HG03060 (cell line): ENCODE measurements around the gene ELK3.

Experiments used
- ATAC-seq: cut with Tn5 transposase; IDR thresholded peaks from one replicate; pipeline ENCODE4 v1.9.1; 2021; ENCODE audit warnings: low read depth, moderate number of reproducible peaks; ENCODE audit not compliant: unreplicated experiment

Gene ELK3

GRCh38 chr12:96248136-96248931, 54.2 kb downstream of the ELK3 start:
- ATAC-seq = no peak

DNA sequence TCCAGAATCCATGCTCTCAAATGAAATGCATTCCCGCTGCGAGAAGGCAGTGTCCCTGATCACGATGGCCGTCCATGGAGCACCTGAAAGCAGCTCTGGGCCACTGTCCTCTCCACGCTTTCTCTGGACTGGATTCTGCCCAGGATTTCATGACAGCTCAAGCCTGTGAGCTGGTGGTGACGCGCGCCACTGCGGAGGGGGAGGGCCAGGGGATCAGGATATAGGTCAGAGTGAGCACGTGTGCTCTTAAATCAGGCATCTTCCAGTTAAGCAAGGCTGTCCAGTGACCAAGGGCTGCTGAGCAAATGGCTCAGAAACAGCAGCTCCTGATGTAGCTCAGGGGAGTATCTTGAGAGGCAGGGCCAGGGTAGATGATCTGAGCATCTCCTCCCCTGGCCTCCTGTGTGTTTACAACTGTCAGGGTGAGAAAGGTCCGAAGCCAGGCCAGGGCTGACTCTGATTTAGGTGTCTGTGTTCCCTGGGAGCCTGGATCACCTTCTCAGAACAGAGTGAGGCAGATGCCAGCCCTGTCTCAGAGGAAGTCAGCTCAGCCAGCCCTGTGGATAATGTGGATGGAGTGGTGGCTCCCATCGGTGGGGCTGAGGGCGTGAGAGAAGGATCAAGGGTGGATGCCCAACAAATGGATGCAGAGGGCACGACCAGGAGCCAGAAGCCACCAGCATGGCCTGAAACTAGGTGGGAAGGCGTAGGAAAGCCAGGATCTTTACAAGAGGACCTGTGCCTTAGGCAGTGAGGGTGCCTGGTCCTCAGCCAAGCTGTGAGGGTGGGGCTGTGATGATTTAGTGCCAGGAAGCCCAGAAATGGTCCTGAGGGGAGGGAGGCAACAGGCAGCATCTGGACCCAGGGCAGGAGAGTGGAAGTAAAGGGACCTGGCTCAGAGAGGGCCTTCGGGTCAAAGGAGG, 55.3 kb downstream of the ELK3 start:
- ATAC-seq = no peak

DNA sequence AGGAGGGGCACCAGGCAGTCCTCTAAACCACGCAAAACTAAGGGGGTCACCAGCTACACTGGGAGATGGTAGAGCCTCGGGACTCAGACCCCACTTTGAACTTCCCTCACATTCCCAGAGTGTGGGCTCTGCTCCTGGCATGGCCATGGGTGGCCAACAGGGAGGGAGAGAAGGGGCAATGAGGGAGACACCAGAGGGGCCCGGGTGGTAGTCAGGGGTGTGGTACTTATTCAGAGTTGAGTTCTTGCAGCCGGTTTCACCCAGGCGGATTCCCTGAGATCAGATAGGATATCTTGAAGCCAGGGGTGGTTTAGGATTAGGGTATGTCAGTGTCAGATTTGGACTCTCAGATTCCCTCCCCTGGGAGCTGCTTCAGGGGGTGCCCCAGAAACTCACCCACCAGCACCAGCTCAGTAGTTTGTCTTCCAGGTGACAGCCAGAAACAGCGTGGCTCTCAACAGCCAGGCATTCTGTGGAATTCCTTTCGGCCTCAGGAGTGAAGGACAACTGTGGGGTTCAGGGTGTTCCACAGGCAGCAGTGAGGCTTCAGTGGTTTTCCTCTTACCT, 56.0 kb downstream of the ELK3 start:
- no peak for ATAC-seq

GRCh38 chr12:96255077-96255476, 60.9 kb downstream of the ELK3 start:
- no peak for ATAC-seq

DNA sequence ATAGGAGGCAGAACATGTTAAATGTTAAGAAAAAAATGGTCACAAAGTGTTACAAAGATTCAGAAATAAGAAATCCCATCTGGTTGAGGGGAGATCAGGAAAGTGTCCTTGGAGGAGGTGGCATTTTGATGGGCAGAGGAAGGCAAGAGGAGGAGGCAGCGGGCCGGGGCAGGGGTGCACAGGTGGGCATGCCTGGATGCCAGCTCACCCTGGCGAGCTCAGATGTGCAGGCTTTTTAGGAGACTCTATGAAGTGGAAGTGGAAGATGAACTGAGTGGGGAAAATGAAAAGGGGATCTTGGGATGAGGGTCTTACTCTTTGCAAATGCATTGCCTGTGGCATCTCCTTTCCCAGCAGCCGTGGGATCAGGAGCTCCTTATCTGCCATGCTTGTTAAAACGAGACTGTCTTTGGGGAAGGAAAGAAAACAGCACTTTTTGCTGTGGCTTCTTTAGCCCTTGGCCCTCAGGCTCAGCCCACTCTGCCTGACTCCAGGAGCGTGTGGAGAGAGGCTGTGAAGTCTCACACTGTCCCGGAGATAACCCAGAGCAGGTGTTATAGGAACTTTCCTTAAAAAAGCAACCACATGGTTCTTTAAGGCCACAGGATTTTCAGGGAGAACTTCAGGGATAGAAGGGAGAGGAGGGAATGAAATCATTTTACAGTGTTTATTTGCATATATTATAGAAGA, 62.6 kb downstream of the ELK3 start:
- ATAC-seq = no peak

- ATAC-seq = no peak
Observed at GRCh38 chr12:96257550-96258103, 63.5 kb downstream of the ELK3 start.

GRCh38 chr12:96258104-96258961, 64.2 kb downstream of the ELK3 start:
- no peak for ATAC-seq

DNA sequence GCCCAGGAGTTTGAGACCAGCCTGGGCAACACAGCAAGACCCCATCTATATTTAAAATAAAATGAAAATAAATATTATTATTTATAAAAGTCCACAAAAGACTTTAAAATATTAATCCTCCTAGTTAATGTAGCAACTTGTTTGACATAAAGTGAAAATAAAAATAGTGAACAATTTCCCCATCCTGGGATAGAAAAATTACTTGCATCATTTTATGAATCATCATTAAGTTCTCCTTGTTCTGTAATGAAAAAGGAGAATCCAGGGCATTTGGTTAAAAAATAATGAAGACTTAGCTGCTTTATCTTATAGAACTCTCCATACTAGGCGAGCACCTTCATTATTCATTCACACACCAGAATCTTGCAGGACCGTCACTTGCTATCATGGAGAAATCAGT, 66.1 kb downstream of the ELK3 start:
- ATAC-seq = no peak

- ATAC-seq = no peak
Observed at GRCh38 chr12:96260644-96261043, 66.5 kb downstream of the ELK3 start.

DNA sequence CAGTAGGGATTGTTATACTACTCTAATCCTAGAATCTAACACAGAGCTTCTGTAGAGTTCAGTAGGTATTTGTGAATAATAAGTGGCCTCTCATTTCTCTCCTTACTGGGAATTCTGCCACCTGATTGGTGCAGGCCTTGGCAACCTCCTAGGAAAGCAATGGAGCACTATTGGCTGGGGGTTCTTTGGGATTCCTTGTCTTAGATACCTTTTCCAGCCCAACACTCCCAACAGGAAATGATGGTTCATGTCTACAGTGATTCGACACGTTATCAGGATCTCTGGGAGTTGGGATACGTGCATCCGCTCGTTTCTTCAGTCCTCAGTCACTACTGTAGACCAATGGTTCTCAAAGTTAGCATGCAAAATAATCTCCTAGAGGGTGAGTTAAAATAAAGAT, 67.4 kb downstream of the ELK3 start:
- ATAC-seq = no peak

- no peak for ATAC-seq
Observed at GRCh38 chr12:96263449-96263902, 69.3 kb downstream of the ELK3 start.

GRCh38 chr12:96265400-96265799, 71.2 kb downstream of the ELK3 start:
- ATAC-seq = no peak

DNA sequence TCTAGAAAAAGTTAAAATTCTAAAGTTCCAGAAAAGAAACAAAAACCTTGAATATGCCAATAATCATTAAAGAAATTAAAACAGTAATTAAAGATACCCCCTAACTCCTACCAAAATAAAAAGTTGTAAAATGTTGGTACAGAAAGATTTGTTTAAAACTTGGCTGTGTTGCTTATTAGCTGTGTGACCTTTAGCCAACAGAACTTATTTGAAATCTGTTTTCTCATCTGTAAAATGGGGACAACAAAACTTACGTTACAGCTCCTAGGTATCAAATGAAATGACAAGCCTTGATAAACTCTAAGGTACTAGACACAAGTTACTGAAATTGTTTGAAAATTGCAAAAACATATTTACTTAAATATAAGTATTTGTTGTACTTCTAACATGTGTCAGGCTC, 71.7 kb downstream of the ELK3 start:
- no peak for ATAC-seq

- no peak for ATAC-seq
Observed at GRCh38 chr12:96266238-96266637, 72.1 kb downstream of the ELK3 start.

GRCh38 chr12:96271469-96272199, 77.5 kb downstream of the ELK3 start:
- ATAC-seq = no peak

- no peak for ATAC-seq
Observed at GRCh38 chr12:96274331-96274730, 80.2 kb downstream of the ELK3 start.

DNA sequence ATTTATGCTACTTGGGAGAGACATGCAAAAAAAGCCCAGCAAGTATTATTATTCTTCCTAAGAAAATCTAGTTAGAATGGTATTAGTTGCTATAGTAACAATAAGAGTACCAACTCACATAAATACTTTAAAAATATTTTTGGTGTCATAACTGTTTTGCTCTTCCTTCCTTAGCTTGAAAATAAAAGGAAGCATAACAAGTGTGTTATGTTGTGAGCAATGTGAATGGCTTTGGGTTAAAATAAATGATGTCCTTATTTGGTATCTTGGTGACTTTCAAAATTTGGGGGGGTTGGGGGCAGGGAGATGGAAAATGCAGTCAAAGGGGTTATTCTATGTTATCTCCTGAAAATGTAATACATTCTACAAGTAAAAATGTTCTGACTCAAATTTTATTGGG, 91.0 kb downstream of the ELK3 start:
- ATAC-seq = no peak

DNA sequence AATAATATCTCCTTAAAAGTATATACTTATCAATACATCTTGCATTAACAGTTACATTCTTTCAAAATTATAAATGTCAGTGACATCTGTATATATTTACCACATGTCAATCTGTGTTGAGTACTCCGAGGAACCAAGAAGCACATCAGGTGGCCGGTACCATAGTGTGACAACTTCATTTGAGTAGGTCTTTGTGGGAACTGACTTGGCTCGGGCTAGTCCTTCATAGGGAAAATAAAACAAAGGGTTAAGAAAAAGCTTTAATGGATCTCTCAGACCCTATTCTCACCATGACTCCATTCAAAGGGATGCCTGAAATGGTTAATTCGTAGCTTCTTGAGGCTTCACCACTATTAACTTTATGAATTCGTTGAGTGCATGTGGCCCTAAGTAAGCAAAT, 94.9 kb downstream of the ELK3 start:
- no peak for ATAC-seq

GRCh38 chr12:96293093-96293492, 98.9 kb downstream of the ELK3 start:
- ATAC-seq = no peak
